ENCODE results near the gene COL4A1.

COL4A1 gene

GRCh38 chr13:110213461-110214074 is 93.4 kb downstream of the COL4A1 start:
- no peak for DNase-seq

- no peak for DNase-seq
Observed at GRCh38 chr13:110212529-110212928, 94.4 kb downstream of the COL4A1 start.

GRCh38 chr13:110211735-110212134 is 95.2 kb downstream of the COL4A1 start:
- DNase-seq, result no peak

GRCh38 chr13:110211046-110211445 is 95.9 kb downstream of the COL4A1 start:
- no peak for DNase-seq

GRCh38 chr13:110210604-110210985 is 96.4 kb downstream of the COL4A1 start:
- no peak for DNase-seq

GRCh38 chr13:110209950-110210603 is 96.9 kb downstream of the COL4A1 start:
- no peak for DNase-seq

GRCh38 chr13:110208116-110208515 is 98.8 kb downstream of the COL4A1 start:
- DNase-seq, result no peak

GRCh38 chr13:110206996-110207395 is 100.0 kb downstream of the COL4A1 start:
- no peak for DNase-seq

GRCh38 chr13:110206185-110206584 is 100.8 kb downstream of the COL4A1 start:
- no peak for DNase-seq

GRCh38 chr13:110201114-110201513 is 105.8 kb downstream of the COL4A1 start:
- no peak for DNase-seq

GRCh38 chr13:110200276-110200870 is 106.6 kb downstream of the COL4A1 start:
- no peak for DNase-seq

- DNase-seq, result no peak
Observed at GRCh38 chr13:110199046-110199831, 107.7 kb downstream of the COL4A1 start.

GRCh38 chr13:110197471-110197870 is 109.5 kb downstream of the COL4A1 start:
- DNase-seq, result no peak

GRCh38 chr13:110197026-110197425 is 109.9 kb downstream of the COL4A1 start:
- DNase-seq, result peak; percentile 82

GRCh38 chr13:110195547-110196485 is 111.1 kb downstream of the COL4A1 start:
- DNase-seq, result peak; percentile 28

- DNase-seq, result no peak
Observed at GRCh38 chr13:110194451-110194850, 112.5 kb downstream of the COL4A1 start.

GRCh38 chr13:110193491-110193890 is 113.5 kb downstream of the COL4A1 start:
- DNase-seq, result no peak

- no peak for DNase-seq
Observed at GRCh38 chr13:110192472-110192871, 114.5 kb downstream of the COL4A1 start.

- peak; percentile 82 for DNase-seq
Observed at GRCh38 chr13:110187641-110188161, 119.3 kb downstream of the COL4A1 start.

GRCh38 chr13:110186231-110186855 is 120.6 kb downstream of the COL4A1 start:
- DNase-seq, result no peak

GRCh38 chr13:110185696-110186095 is 121.3 kb downstream of the COL4A1 start:
- DNase-seq, result peak; percentile 75

- peak; percentile 38 for DNase-seq
Observed at GRCh38 chr13:110183910-110184309, 123.0 kb downstream of the COL4A1 start.

Data from fibroblast of skin of right quadriceps (primary cell).